Uterus (tissue), 2 donors: ENCODE data around the gene SFXN3.

ENCODE experiments used
- POLR2A ChIP-seq, 2 donors: fragments of 450-650 bp; IDR thresholded peaks; one replicate each; pipeline ENCODE4 v1.6.1; 2016; ENCODE audit warnings: antibody characterized with exemption in 2 of 2, mild to moderate bottlenecking in 1 of 2, moderate library complexity in 1 of 2
- TF ChIP-seq, protein P1 (sequence below), 4 experiments: fragments of 200-600 bp in 2 of 4; fragments of 450-650 bp in 2 of 4; sonication (generic) in 2 of 4; IDR thresholded peaks; one replicate each; pipeline ENCODE4 v1.5.1; 2016 to 2019; ENCODE audit warnings: antibody characterized with exemption in 4 of 4, mild to moderate bottlenecking in 2 of 4, moderate library complexity in 1 of 4

GRCh38 chr10:101080933-101081931, 50.2 kb downstream of the SFXN3 start:
- TF ChIP-seq, protein P1, sequence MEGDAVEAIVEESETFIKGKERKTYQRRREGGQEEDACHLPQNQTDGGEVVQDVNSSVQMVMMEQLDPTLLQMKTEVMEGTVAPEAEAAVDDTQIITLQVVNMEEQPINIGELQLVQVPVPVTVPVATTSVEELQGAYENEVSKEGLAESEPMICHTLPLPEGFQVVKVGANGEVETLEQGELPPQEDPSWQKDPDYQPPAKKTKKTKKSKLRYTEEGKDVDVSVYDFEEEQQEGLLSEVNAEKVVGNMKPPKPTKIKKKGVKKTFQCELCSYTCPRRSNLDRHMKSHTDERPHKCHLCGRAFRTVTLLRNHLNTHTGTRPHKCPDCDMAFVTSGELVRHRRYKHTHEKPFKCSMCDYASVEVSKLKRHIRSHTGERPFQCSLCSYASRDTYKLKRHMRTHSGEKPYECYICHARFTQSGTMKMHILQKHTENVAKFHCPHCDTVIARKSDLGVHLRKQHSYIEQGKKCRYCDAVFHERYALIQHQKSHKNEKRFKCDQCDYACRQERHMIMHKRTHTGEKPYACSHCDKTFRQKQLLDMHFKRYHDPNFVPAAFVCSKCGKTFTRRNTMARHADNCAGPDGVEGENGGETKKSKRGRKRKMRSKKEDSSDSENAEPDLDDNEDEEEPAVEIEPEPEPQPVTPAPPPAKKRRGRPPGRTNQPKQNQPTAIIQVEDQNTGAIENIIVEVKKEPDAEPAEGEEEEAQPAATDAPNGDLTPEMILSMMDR (IDR thresholded peaks at IDR 0.05) = no peak
- TF ChIP-seq POLR2A (IDR thresholded peaks at IDR 0.05) = no peak
